Calu3 (cell line): ENCODE measurements around the gene SCARB2. TPM values are rescaled to one million over a fixed set of nuclear protein-coding genes. Genes with fewer than 3 reads are reported as not detected.
A peak's percentile ranks its signal among the peaks of the same experiment; 100 is the strongest.

ENCODE experiments used
- BruUV-seq: library from RNA; stranded (reverse); fragments of 400-500 nt; replicated peaks from 2 replicates; lab custom pipeline; 2021; lab: Mats Ljungman, UMichigan
- CTCF ChIA-PET: fragments of 300-600 bp; sonication (Branson Sonifier 250); formaldehyde crosslinking; loops from one replicate; lab custom pipeline; 2022; ENCODE audit warnings: antibody characterized with exemption; lab: Charles Lee
- DNase-seq: peaks from one replicate; pipeline ENCODE4 v3.0.0; 2022
- H3K27ac Mint-ChIP-seq: one replicate; pipeline ENCODE4 v1.8.0; 2022; ENCODE audit warnings: mixed read lengths; ENCODE audit not compliant: unreplicated experiment
- H3K27me3 Mint-ChIP-seq: one replicate; pipeline ENCODE4 v1.8.0; 2022; ENCODE audit warnings: mixed read lengths; ENCODE audit not compliant: unreplicated experiment
- H3K36me3 Mint-ChIP-seq: one replicate; pipeline ENCODE4 v1.8.0; 2022; ENCODE audit warnings: mild to moderate bottlenecking, moderate library complexity, mixed read lengths; ENCODE audit not compliant: insufficient read depth, unreplicated experiment
- H3K4me1 Mint-ChIP-seq: one replicate; pipeline ENCODE4 v1.8.0; 2022; ENCODE audit warnings: mild to moderate bottlenecking, low read depth, mixed read lengths; ENCODE audit not compliant: unreplicated experiment
- H3K4me3 Mint-ChIP-seq: one replicate; pipeline ENCODE4 v1.8.0; 2022; ENCODE audit warnings: mild to moderate bottlenecking, low read depth, moderate library complexity, mixed read lengths; ENCODE audit not compliant: unreplicated experiment
- H3K9me3 Mint-ChIP-seq: one replicate; pipeline ENCODE4 v1.8.0; 2022; ENCODE audit warnings: low read depth, mixed read lengths; ENCODE audit not compliant: unreplicated experiment
- CTCF ChIP-seq: fragments of 200-600 bp; IDR thresholded peaks from one replicate; pipeline ENCODE4 v1.8.0; 2022; ENCODE audit warnings: antibody characterized with exemption; ENCODE audit not compliant: unreplicated experiment
- intact Hi-C: fragments of 100-400 bp; cut with micrococcal nuclease; formaldehyde crosslinking; loops from one replicate; pipeline ENCODE4 v1.10.0; 2022; ENCODE audit not compliant: unreplicated experiment
- total RNA-seq: library from RNA; stranded (reverse); gene quantifications from 2 replicates; pipeline ENCODE4 v1.2.3, GENCODE V29; 2022

Gene SCARB2
- total RNA-seq, 1 experiment from 2014 or later: 87.3 TPM

GRCh38 chr4:76216975-76217814, 3.6 kb upstream of the SCARB2 start:
- H3K4me1 Mint-ChIP-seq: peaks cover 63% of the 10 kb centered on the region
- peaks cover 18% of the 10 kb centered on the region for H3K36me3 Mint-ChIP-seq
- H3K4me3 Mint-ChIP-seq: no peak overlapping the region
- no peak overlapping the region for H3K27ac Mint-ChIP-seq
- H3K27me3 Mint-ChIP-seq: no peaks in the 10 kb centered on the region
- no peak for TF ChIP-seq CTCF
- CTCF ChIA-PET: no interaction called here
- no TSS peak for BruUV-seq
- H3K9me3 Mint-ChIP-seq: no peaks in the 10 kb centered on the region
- intact Hi-C loops: no loop called here
- DNase-seq: no peak

- no peak overlapping the region for H3K27ac Mint-ChIP-seq
- H3K4me1 Mint-ChIP-seq: peaks cover 70% of the 10 kb centered on the region
- H3K36me3 Mint-ChIP-seq: peaks cover 18% of the 10 kb centered on the region
- no peaks in the 10 kb centered on the region for H3K27me3 Mint-ChIP-seq
- H3K9me3 Mint-ChIP-seq: no peaks in the 10 kb centered on the region
- H3K4me3 Mint-ChIP-seq: no peak overlapping the region
- intact Hi-C loops: no loop called here
- no peak for TF ChIP-seq CTCF
- BruUV-seq: no TSS peak
- no peak for DNase-seq
- CTCF ChIA-PET: no interaction called here
These were observed 2.9 kb upstream of the SCARB2 start for GRCh38 chr4:76216524-76216923.

- no peak for TF ChIP-seq CTCF
- H3K4me3 Mint-ChIP-seq: no peak overlapping the region
- H3K36me3 Mint-ChIP-seq: peaks cover 18% of the 10 kb centered on the region
- CTCF ChIA-PET: no interaction called here
- intact Hi-C loops: no loop called here
- no peaks in the 10 kb centered on the region for H3K9me3 Mint-ChIP-seq
- DNase-seq: no peak
- BruUV-seq: no TSS peak
- H3K27ac Mint-ChIP-seq: peak overlapping the region; percentile 64
- H3K4me1 Mint-ChIP-seq: peaks cover 72% of the 10 kb centered on the region
- H3K27me3 Mint-ChIP-seq: no peaks in the 10 kb centered on the region
These were observed 1.5 kb upstream of the SCARB2 start for GRCh38 chr4:76215077-76215476.

- H3K36me3 Mint-ChIP-seq: peaks cover 15% of the 10 kb centered on the region
- H3K27ac Mint-ChIP-seq: peak overlapping the region; percentile 64
- no peaks in the 10 kb centered on the region for H3K9me3 Mint-ChIP-seq
- H3K4me3 Mint-ChIP-seq: peak overlapping the region; percentile 71
- H3K27me3 Mint-ChIP-seq: no peaks in the 10 kb centered on the region
- H3K4me1 Mint-ChIP-seq: peaks cover 63% of the 10 kb centered on the region
- BruUV-seq: no TSS peak
- DNase-seq: no peak
- intact Hi-C loops: no loop called here
- CTCF ChIA-PET: no interaction called here
- no peak for TF ChIP-seq CTCF
These were observed 602 bp upstream of the SCARB2 start for GRCh38 chr4:76214177-76214675.
